NCI-H1436 (cell line): Measurements from ENCODE around the gene PCYT2.

Experiments
- DNase-seq: peaks from one replicate; lab custom pipeline; 2025; lab: John Stamatoyannopoulos, UW

PCYT2 gene

DNA sequence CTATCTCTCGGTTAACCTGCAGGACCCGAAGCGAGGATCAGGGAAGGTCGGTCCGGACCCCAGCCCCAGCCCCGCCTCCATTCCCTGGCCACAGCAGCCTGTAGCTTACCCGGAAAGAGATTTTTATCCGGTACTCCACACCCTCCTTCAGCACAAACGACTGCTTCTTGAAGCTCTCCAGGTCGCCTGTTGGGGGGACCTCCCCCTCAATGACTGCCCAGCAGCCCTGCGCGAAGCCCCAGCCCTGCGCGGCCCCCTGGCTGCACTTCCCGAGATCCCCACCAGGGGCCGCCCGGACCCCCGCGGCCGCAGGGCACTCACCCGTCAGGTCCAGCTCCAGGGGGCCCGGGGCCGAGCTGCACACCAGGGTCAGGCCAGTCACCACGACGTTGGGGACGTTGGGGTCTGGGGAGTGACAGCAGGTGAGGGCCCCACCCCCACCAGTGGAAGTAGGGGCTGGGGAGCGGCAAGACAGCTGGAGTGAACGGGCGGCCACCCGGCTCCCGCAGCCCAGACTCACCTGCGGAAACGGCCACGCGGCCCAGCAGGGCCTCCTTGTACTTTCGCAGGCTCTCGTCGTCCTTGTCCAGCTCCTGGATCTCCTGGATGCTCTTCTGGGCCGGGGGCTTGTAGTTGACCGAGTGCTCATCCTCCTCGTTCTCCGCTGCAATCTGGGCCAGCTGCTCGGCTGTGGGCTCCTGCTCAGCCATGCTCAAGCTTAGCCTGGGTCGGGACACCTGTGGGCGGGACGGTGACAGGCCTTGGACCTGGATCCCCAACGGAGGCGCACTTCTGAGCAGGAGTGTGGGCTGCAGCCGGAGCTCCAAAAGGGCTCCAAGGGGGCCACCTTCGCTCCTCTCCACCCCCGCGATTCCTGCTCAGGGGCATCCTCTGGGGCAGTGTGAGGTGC is 41.7 kb downstream of the PCYT2 start:
- no peak for DNase-seq

DNA sequence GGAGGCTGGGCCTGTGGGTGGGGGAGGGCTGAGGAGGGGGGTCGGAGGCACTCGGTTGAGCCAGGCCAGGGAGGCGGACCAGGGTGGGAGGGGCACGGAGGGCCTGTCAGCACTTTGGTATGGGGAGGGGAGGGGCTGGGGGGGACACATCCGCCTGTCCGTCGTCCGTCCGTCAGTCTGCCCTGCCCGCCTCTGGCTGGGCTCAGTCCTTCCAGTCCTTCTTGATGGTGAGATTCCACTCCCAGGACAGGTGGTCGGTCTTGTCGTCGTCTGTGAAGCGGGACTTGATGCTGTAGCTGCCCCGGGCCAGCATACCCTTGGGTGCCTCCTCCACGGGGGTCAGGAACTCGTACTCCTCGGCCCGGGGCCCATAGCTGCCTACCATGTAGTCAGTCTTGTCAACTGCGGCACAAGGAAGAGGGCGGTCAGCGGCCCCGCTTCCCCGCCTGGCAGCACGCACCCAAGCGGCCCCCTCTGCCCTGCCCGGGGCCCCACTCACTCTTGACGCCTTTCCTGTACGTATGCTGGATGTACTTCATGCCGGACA is 42.5 kb downstream of the PCYT2 start:
- DNase-seq, result no peak

- DNase-seq, result no peak
Measured at GRCh38 chr17:81867991-81868673, 43.1 kb downstream of the PCYT2 start.

DNA sequence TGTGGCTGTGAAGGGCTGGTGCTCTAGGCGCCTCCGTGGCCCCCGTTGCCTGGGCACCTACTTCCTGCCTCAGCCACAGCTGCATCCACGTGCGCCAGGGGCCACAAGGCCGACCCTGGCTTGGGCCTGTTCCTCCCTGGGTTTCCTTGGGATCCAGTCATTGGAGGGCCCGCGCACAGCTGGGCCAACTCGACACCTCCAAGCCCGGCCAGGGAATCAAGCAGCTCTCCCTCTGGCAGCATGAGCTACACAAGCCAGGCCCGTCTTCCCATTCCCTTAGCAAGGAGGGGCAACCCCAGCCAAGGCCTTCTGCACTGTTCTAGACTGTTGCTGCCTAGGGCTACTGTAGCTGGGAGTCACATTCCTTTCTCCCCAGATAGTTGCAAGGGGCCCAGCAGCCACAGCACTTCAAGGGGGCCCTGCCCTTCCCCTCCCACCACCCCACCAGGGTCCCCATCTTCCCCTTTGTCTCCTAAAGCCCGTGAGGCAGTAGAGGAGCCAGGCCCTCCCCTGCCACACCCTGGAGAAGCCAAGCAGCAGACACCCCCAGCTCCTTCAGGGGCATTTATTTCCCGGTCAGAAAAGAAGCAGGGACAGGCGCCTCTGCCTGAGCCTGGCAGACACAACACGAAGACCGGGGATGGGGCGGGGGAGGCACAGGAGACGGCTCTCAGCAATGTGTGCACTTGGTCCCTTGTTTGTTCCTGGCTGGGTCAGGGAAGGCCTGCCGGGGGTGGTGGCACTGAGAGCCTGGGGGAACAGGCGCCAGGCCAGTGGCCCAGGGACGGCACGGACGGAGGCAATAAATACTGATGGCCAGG is 43.8 kb downstream of the PCYT2 start:
- DNase-seq, result no peak

- no peak for DNase-seq
Measured at GRCh38 chr17:81866440-81867169, 44.6 kb downstream of the PCYT2 start.

DNA sequence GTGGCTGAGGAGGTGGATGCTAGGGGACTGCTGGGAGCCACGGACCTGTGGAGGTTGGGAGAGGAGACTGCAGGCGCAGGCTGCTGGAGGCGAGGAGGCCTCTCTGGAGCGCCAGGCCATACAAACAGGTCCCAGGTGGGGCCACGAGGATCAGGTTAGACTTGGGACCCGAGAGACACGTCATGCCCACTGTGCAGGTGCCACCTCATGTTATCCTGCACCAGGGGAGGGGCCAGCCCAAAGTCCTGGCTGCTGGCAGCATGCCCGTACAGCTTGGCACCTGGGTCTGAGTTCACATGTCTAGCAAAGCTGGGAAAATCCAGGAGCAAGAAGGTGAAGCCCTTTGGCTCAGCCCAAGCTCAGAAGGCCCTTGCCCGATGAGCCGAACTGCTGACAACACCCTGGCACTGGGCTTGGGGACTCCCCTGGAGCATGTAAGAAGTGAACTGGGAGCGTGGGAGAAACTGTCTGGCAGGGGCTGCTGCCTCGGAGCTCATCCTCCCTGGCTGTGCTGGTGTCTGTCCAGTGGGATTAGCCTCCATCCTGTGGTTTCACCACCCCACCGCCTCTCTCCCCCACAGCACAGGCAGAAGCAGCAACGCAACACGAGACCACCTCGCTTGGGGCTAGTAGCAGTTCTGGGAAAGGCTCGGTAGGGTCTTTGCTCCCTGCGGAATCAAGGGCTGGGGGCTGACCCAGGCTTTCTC is 45.3 kb downstream of the PCYT2 start:
- DNase-seq, result no peak

- DNase-seq, result no peak
Measured at GRCh38 chr17:81865358-81865732, 45.9 kb downstream of the PCYT2 start.

DNA sequence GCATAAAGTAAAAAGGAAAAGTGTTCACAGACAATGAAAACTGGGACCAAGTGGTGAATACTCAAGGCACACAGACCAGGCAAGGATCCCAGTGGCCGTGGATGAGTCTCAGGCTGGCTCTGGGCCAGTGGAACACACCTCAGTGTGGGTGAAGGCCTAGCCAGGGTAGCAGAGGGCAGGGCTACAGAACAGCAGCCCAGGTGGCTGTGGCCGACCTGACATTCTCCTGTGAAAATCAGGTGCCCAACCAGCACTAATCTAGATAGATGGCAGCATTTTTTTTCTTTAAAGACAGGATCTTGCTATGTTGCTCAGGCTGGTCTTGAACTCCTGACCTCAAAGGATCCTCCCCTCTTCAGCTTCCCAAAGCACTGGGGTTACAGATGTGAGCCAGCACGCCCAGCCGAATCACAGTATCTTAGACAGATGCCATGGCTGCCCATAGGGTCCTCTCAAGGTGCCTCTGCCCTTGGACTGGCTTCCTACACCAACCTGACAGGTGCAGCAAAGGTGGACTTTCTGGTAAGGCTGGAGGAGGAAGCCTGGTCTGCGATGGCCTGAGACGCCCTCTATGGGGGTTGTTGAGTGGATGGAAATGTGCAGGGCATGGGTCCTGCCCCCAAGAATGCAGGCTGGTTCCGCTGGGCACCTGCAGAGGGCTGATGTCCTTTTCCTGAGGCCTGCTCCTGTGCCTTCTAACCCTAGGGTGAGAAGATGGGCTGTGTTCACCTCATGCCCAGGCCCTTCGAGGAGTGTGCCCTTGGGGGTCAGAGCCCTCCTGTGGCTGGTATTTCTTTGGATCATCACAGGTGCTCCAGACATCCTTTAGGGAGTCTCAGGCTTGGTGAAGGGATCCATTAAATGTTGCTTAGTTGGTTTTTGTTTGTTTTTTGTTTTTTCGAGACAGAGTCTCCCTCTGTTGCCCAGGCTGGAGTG is 47.1 kb downstream of the PCYT2 start:
- DNase-seq, result no peak

DNA sequence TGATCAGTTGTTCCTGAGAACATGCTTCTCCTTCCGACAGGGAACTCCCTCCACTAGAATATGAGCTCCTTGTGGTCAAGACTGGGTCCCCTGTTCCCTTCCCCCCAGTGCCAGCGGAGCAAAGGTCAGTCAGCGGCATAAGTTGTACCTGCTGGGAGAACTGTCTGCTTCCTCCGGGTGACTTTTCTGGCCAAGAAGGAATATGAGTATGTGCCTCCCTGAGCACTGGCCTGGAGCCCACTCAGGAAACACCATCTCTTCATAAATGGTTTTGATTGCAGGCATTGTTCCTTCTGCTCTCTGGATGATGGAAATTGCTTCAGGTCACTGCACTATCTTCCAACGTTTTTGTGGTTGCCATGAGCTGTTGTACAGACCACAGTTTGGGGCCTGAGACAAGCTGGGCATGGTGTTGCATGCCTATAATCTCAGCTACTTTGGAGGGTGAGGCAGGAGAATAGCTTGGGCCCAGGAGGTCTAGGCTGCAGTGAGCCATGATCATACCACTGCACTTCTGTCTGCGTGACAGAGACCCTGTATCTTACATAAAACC is 48.0 kb downstream of the PCYT2 start:
- no peak for DNase-seq

GRCh38 chr17:81860756-81861568 is 50.2 kb downstream of the PCYT2 start:
- peak; percentile 100 for DNase-seq

GRCh38 chr17:81859906-81860755 is 51.1 kb downstream of the PCYT2 start, which contains the start of gene P4HB:
TSS of gene P4HB (minus strand) at chr17:81860535. CDS start at chr17:81860471, 64 bp downstream.
- DNase-seq, result no peak

GRCh38 chr17:81858967-81859905 is 52.0 kb downstream of the PCYT2 start:
- no peak for DNase-seq

GRCh38 chr17:81858170-81858966 is 52.8 kb downstream of the PCYT2 start:
- no peak for DNase-seq

GRCh38 chr17:81854974-81855774 is 56.0 kb downstream of the PCYT2 start:
- DNase-seq, result no peak

- no peak for DNase-seq
Measured at GRCh38 chr17:81852237-81852636, 59.0 kb downstream of the PCYT2 start.
